GM23338 (cell line): ENCODE results near the gene NPEPL1. TPM values are rescaled to one million over a fixed set of nuclear protein-coding genes. Genes with fewer than 3 reads are reported as not detected.

Experiments
- ATAC-seq: fragments of 200-7000 bp; cut with Tn5 transposase; 3 replicates; pipeline ENCODE4 v1.9.1; 2020
- DNase-seq: peaks from one replicate; pipeline ENCODE4 v3.0.0-alpha.2; 2015; ENCODE audit warnings: low spot score
- H2AFZ ChIP-seq: fragments of 200-600 bp; sonication (generic); 2 replicates; pipeline ENCODE4 v1.8.0; 2016; ENCODE audit warnings: antibody characterized with exemption, mild to moderate bottlenecking, moderate library complexity
- H3F3A ChIP-seq: fragments of 200-600 bp; sonication (generic); replicated peaks from 2 replicates; pipeline ENCODE4 v1.8.0; 2017; ENCODE audit warnings: antibody characterized with exemption, mixed run types, low read depth
- H3K27ac ChIP-seq: fragments of 200-600 bp; sonication (generic); 2 replicates; pipeline ENCODE4 v1.6.1; 2016; ENCODE audit warnings: low read depth
- H3K27me3 ChIP-seq: fragments of 200-600 bp; sonication (generic); 2 replicates; pipeline ENCODE4 v1.8.0; 2016; ENCODE audit warnings: mild to moderate bottlenecking, mixed run types, moderate library complexity; ENCODE audit not compliant: insufficient read depth
- H3K36me3 ChIP-seq: fragments of 200-600 bp; sonication (generic); 2 replicates; pipeline ENCODE4 v1.8.0; 2016; ENCODE audit warnings: mild to moderate bottlenecking; ENCODE audit not compliant: insufficient read depth
- H3K4me1 ChIP-seq: fragments of 200-600 bp; sonication (generic); 2 replicates; pipeline ENCODE4 v1.8.0; 2016; ENCODE audit warnings: mild to moderate bottlenecking, moderate library complexity; ENCODE audit not compliant: insufficient read depth
- H3K4me2 ChIP-seq: fragments of 200-600 bp; sonication (generic); 2 replicates; pipeline ENCODE4 v1.7.1; 2017; ENCODE audit warnings: mixed run types
- H3K4me3 ChIP-seq: fragments of 200-600 bp; sonication (generic); 2 replicates; pipeline ENCODE4 v1.6.1; 2016; ENCODE audit warnings: mixed run types
- H3K79me2 ChIP-seq: fragments of 200-600 bp; sonication (generic); replicated peaks from 2 replicates; pipeline ENCODE4 v1.8.0; 2017; ENCODE audit warnings: mild to moderate bottlenecking; ENCODE audit not compliant: insufficient read depth
- H3K9me2 ChIP-seq: fragments of 200-600 bp; sonication (generic); 2 replicates; pipeline ENCODE4 v1.8.0; 2017; ENCODE audit not compliant: insufficient read depth
- H4K20me1 ChIP-seq: fragments of 200-600 bp; sonication (generic); replicated peaks from 2 replicates; pipeline ENCODE4 v1.8.0; 2017; ENCODE audit warnings: mild to moderate bottlenecking; ENCODE audit not compliant: insufficient read depth
- H3K27ac Mint-ChIP-seq: 2 replicates; pipeline ENCODE4 v1.8.0; 2020; ENCODE audit warnings: inconsistent platforms, mild to moderate bottlenecking, moderate library complexity, mixed read lengths
- H3K27me3 Mint-ChIP-seq: 3 replicates; pipeline ENCODE4 v1.8.0; 2022; ENCODE audit warnings: low read depth, mild to moderate bottlenecking, moderate library complexity, mixed read lengths, inconsistent platforms; ENCODE audit not compliant: insufficient read depth, poor library complexity
- H3K36me3 Mint-ChIP-seq: 3 replicates; pipeline ENCODE4 v1.8.0; 2021; ENCODE audit warnings: low read depth, mild to moderate bottlenecking, inconsistent platforms, moderate library complexity, mixed read lengths
- H3K4me1 Mint-ChIP-seq: 3 replicates; pipeline ENCODE4 v1.8.0; 2020; ENCODE audit warnings: mild to moderate bottlenecking, inconsistent platforms, mixed read lengths
- H3K4me3 Mint-ChIP-seq: 3 replicates; pipeline ENCODE4 v1.8.0; 2021; ENCODE audit warnings: moderate library complexity, mild to moderate bottlenecking, inconsistent platforms, mixed read lengths
- H3K9me3 Mint-ChIP-seq: 3 replicates; pipeline ENCODE4 v1.8.0; 2020; ENCODE audit warnings: moderate library complexity, mild to moderate bottlenecking, inconsistent platforms, mixed read lengths
- CREB1 ChIP-seq: fragments of 250-450 bp; sonication (Bioruptor Pico); IDR thresholded peaks from 2 replicates; pipeline ENCODE4 v1.5.0; 2020; ENCODE audit warnings: low read depth, mild to moderate bottlenecking, moderate library complexity
- EZH2 ChIP-seq: fragments of 200-600 bp; sonication (generic); IDR thresholded peaks from one replicate; pipeline ENCODE4 v1.8.0; 2017; ENCODE audit warnings: antibody characterized with exemption, mild to moderate bottlenecking, low read depth; ENCODE audit not compliant: unreplicated experiment
- NANOG ChIP-seq: IDR thresholded peaks from 2 replicates; pipeline ENCODE4 v1.6.1; 2016; ENCODE audit warnings: antibody characterized with exemption, borderline replicate concordance
- ZNF114 ChIP-seq: fragments of 250-450 bp; sonication (Bioruptor Pico); IDR thresholded peaks from 2 replicates; pipeline ENCODE4 v1.5.0; 2020; ENCODE audit warnings: mild to moderate bottlenecking, moderate library complexity
- polyA plus RNA-seq: library from polyadenylated mRNA; unstranded; fragments of >200 nt; fragmentation: Nextera tagmentation; extraction: Ambion mirVana; gene quantifications from 2 replicates; pipeline ENCODE4 v1.2.1, GENCODE V29; 2016
- total RNA-seq: library from RNA; depleted of rRNA; stranded (reverse); fragments of >200 nt; shearing (Covaris generic); gene quantifications from 2 replicates; pipeline ENCODE4 v1.2.3, GENCODE V29; 2014
- TF ChIP-seq, protein P1 (sequence below): IDR thresholded peaks from one replicate; pipeline ENCODE4 v1.6.1; 2018; ENCODE audit warnings: antibody characterized with exemption; ENCODE audit not compliant: unreplicated experiment
- TF ChIP-seq, protein P2 (sequence below), 2 experiments: fragments of 200-600 bp in 1 of 2; sonication (generic) in 1 of 2; conservative IDR thresholded peaks; 2 replicates each; pipeline versions ENCODE4 v1.5.1 to v1.6.1; 2016 to 2017; ENCODE audit warnings: antibody characterized with exemption in 2 of 2, low read depth in 2 of 2, mild to moderate bottlenecking in 2 of 2, moderate library complexity in 1 of 2
- TF ChIP-seq, protein P3 (sequence below): fragments of 250-450 bp; sonication (Bioruptor Pico); IDR thresholded peaks from 2 replicates; pipeline ENCODE4 v1.5.0; 2020; ENCODE audit warnings: mild to moderate bottlenecking, moderate library complexity

NPEPL1 gene
- total and polyA plus RNA-seq, 2 experiments from 2014 or later: 23.5 to 30.0 TPM

DNA sequence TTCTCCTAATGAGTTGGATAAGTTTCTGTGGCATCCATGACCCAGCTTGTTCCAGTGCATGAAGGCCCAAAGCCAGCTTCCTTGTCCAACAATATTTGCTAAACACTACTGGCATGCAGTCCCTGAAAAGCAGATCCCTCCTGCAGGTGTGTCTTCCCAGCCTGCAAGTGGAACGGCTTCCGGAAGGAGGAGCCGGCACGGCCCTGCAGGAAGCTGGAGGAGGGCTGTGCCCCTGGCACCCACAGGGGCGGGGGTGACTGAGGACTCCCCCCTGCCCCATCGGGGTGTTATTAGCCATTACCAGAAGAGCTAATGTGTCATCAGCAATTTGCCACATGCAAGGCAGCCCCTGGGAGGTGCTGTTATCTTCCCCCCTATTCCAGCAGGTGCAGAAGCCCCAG lies 27.4 kb downstream of the NPEPL1 start (continued):
- TF ChIP-seq, protein P1, sequence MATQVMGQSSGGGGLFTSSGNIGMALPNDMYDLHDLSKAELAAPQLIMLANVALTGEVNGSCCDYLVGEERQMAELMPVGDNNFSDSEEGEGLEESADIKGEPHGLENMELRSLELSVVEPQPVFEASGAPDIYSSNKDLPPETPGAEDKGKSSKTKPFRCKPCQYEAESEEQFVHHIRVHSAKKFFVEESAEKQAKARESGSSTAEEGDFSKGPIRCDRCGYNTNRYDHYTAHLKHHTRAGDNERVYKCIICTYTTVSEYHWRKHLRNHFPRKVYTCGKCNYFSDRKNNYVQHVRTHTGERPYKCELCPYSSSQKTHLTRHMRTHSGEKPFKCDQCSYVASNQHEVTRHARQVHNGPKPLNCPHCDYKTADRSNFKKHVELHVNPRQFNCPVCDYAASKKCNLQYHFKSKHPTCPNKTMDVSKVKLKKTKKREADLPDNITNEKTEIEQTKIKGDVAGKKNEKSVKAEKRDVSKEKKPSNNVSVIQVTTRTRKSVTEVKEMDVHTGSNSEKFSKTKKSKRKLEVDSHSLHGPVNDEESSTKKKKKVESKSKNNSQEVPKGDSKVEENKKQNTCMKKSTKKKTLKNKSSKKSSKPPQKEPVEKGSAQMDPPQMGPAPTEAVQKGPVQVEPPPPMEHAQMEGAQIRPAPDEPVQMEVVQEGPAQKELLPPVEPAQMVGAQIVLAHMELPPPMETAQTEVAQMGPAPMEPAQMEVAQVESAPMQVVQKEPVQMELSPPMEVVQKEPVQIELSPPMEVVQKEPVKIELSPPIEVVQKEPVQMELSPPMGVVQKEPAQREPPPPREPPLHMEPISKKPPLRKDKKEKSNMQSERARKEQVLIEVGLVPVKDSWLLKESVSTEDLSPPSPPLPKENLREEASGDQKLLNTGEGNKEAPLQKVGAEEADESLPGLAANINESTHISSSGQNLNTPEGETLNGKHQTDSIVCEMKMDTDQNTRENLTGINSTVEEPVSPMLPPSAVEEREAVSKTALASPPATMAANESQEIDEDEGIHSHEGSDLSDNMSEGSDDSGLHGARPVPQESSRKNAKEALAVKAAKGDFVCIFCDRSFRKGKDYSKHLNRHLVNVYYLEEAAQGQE: no peak
- TF ChIP-seq, protein P2, sequence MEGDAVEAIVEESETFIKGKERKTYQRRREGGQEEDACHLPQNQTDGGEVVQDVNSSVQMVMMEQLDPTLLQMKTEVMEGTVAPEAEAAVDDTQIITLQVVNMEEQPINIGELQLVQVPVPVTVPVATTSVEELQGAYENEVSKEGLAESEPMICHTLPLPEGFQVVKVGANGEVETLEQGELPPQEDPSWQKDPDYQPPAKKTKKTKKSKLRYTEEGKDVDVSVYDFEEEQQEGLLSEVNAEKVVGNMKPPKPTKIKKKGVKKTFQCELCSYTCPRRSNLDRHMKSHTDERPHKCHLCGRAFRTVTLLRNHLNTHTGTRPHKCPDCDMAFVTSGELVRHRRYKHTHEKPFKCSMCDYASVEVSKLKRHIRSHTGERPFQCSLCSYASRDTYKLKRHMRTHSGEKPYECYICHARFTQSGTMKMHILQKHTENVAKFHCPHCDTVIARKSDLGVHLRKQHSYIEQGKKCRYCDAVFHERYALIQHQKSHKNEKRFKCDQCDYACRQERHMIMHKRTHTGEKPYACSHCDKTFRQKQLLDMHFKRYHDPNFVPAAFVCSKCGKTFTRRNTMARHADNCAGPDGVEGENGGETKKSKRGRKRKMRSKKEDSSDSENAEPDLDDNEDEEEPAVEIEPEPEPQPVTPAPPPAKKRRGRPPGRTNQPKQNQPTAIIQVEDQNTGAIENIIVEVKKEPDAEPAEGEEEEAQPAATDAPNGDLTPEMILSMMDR (conservative IDR thresholded peaks at IDR 0.05; ENCODE audit: low read depth in 2 of 2): no peak
- TF ChIP-seq EZH2: no peak

DNA sequence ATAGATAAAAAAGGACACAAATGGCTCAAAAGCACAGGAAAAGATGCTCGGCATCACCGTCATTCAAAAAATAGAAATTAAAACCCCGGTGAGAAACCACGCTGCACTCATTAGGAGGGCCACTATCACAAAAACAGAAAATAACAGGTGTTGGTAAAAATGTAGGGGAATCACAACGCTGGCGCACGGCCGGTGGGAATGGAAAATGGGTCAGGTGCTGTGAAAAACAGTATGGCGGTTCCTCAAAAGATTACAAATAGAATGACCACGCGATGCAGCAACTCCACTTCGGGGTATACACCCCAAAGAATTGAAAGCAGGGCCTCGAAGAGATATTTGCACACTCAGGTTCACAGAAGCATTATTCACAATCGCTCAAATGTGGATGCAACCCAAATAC lies 28.3 kb downstream of the NPEPL1 start:
- H3K4me3 Mint-ChIP-seq: no peak overlapping the region
- no peak overlapping the region for H3K4me2 ChIP-seq
- no peak for TF ChIP-seq CREB1 (CRISPR knock-in tag)
- no peaks in the 10 kb centered on the region; the same call in 1 of the 2 replicates for H3K4me1 ChIP-seq
- no peaks in the 10 kb centered on the region; the same call in 1 of the 2 replicates for H4K20me1 ChIP-seq
- peaks cover 8% of the 10 kb centered on the region for H3K27me3 Mint-ChIP-seq
- ATAC-seq (no peak), DNase-seq (no peak)
- no peak overlapping the region for H3K27ac Mint-ChIP-seq
- no peaks in the 10 kb centered on the region for H3K79me2 ChIP-seq
- no peaks in the 10 kb centered on the region for H3K27me3 ChIP-seq
- peaks cover 14% of the 10 kb centered on the region for H3K4me1 Mint-ChIP-seq
- H3K36me3 ChIP-seq: no peaks in the 10 kb centered on the region
- H2AFZ ChIP-seq: no peak overlapping the region
- no peak overlapping the region for H3K4me3 ChIP-seq
- H3K9me2 ChIP-seq: no peaks in the 10 kb centered on the region
- no peak overlapping the region for H3K27ac ChIP-seq
- peaks cover 10% of the 10 kb centered on the region; the same call in 2 of the 3 replicates for H3K36me3 Mint-ChIP-seq
- H3F3A ChIP-seq: no peaks in the 10 kb centered on the region
- peaks cover 12% of the 10 kb centered on the region; the same call in 2 of the 3 replicates for H3K9me3 Mint-ChIP-seq

DNA sequence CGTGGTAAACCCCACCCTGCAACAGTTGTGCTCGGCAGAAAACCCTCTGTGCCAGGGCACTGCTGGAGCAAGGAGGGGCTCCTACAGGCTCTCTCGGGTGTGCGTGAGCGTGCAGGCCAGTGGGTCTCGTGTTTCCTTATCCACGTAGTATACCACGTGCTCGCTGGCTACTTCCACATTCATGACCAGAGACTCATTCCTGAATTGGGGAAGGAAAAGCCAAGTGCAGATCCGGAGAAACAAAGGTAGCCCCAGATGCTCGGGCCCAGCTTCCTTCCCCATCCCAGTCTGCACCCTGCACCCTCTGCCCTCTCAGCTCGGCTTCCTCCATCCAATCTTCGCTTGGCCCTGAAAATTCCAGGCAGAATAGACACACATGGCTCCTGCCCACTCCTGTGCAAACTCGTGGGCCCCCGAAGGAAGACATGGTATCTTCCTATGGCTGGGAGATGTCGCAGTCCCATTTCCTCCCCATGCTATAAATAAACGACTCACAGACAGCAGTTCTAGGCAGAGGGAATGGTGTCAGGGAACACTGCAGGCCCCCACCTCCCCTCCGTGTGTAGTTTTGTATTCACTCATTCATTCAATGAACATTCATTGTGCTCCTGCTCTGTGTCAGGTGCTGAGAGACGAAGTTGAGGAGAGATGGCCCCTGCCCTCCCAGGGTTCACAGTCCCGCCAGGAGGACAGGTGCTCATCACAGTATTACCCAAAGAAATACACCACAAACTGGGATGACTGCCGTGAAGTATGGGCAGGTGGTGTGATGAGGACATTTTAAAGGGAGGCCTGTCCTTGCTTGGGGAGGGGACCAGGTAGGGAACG lies 29.6 kb downstream of the NPEPL1 start:
- Histone ChIP-seq H3K4me3 (no peak overlapping the region), H3K4me2 (no peak overlapping the region), H4K20me1 (no peaks in the 10 kb centered on the region), H3K36me3 (no peaks in the 10 kb centered on the region), H3K27me3 (no peaks in the 10 kb centered on the region), H3K27ac (no peak overlapping the region), H3F3A (no peaks in the 10 kb centered on the region), H3K4me1 (no peaks in the 10 kb centered on the region; the same call in 1 of the 2 replicates), H2AFZ (no peak overlapping the region), H3K9me2 (no peaks in the 10 kb centered on the region), H3K79me2 (no peaks in the 10 kb centered on the region)
- no peak overlapping the region for H3K27ac Mint-ChIP-seq
- no peak for DNase-seq
- no peak for ATAC-seq
- H3K27me3 Mint-ChIP-seq: peaks cover 8% of the 10 kb centered on the region
- peaks cover 10% of the 10 kb centered on the region; the same call in 2 of the 3 replicates for H3K36me3 Mint-ChIP-seq
- no peak overlapping the region for H3K4me3 Mint-ChIP-seq
- H3K9me3 Mint-ChIP-seq: peaks cover 16% of the 10 kb centered on the region
- H3K4me1 Mint-ChIP-seq: peaks cover 14% of the 10 kb centered on the region
- TF ChIP-seq ZNF114 (CRISPR knock-in tag): no peak
- TF ChIP-seq NANOG: no peak
- TF ChIP-seq, protein P3, sequence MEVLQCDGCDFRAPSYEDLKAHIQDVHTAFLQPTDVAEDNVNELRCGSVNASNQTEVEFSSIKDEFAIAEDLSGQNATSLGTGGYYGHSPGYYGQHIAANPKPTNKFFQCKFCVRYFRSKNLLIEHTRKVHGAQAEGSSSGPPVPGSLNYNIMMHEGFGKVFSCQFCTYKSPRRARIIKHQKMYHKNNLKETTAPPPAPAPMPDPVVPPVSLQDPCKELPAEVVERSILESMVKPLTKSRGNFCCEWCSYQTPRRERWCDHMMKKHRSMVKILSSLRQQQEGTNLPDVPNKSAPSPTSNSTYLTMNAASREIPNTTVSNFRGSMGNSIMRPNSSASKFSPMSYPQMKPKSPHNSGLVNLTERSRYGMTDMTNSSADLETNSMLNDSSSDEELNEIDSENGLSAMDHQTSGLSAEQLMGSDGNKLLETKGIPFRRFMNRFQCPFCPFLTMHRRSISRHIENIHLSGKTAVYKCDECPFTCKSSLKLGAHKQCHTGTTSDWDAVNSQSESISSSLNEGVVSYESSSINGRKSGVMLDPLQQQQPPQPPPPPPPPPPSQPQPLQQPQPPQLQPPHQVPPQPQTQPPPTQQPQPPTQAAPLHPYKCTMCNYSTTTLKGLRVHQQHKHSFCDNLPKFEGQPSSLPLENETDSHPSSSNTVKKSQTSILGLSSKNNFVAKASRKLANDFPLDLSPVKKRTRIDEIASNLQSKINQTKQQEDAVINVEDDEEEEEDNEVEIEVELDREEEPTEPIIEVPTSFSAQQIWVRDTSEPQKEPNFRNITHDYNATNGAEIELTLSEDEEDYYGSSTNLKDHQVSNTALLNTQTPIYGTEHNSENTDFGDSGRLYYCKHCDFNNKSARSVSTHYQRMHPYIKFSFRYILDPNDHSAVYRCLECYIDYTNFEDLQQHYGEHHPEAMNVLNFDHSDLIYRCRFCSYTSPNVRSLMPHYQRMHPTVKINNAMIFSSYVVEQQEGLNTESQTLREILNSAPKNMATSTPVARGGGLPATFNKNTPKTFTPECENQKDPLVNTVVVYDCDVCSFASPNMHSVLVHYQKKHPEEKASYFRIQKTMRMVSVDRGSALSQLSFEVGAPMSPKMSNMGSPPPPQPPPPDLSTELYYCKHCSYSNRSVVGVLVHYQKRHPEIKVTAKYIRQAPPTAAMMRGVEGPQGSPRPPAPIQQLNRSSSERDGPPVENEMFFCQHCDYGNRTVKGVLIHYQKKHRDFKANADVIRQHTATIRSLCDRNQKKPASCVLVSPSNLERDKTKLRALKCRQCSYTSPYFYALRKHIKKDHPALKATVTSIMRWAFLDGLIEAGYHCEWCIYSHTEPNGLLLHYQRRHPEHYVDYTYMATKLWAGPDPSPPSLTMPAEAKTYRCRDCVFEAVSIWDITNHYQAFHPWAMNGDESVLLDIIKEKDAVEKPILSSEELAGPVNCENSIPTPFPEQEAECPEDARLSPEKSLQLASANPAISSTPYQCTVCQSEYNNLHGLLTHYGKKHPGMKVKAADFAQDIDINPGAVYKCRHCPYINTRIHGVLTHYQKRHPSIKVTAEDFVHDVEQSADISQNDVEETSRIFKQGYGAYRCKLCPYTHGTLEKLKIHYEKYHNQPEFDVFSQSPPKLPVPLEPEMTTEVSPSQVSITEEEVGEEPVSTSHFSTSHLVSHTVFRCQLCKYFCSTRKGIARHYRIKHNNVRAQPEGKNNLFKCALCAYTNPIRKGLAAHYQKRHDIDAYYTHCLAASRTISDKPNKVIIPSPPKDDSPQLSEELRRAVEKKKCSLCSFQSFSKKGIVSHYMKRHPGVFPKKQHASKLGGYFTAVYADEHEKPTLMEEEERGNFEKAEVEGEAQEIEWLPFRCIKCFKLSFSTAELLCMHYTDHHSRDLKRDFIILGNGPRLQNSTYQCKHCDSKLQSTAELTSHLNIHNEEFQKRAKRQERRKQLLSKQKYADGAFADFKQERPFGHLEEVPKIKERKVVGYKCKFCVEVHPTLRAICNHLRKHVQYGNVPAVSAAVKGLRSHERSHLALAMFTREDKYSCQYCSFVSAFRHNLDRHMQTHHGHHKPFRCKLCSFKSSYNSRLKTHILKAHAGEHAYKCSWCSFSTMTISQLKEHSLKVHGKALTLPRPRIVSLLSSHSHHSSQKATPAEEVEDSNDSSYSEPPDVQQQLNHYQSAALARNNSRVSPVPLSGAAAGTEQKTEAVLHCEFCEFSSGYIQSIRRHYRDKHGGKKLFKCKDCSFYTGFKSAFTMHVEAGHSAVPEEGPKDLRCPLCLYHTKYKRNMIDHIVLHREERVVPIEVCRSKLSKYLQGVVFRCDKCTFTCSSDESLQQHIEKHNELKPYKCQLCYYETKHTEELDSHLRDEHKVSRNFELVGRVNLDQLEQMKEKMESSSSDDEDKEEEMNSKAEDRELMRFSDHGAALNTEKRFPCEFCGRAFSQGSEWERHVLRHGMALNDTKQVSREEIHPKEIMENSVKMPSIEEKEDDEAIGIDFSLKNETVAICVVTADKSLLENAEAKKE: no peak
